HG03097 (cell line): ENCODE results near the gene COL13A1.

Experiments used
- ATAC-seq: cut with Tn5 transposase; IDR thresholded peaks from one replicate; pipeline ENCODE4 v1.9.1; 2021; ENCODE audit not compliant: unreplicated experiment, low FRiP score

The COL13A1 gene

GRCh38 chr10:69996611-69997010, 194.9 kb downstream of the COL13A1 start:
- ATAC-seq, result no peak

GRCh38 chr10:70000262-70000661, 198.6 kb downstream of the COL13A1 start:
- ATAC-seq, result no peak

- no peak for ATAC-seq
These were observed 205.6 kb downstream of the COL13A1 start for GRCh38 chr10:70007116-70007820.
